GM12872 (cell line): Measurements from ENCODE around the gene DOCK10.

Source experiments
- TF ChIP-seq, protein P1 (sequence below): IDR thresholded peaks from 3 replicates; pipeline ENCODE4 v1.5.1; 2011; ENCODE audit warnings: low read depth, mild to moderate bottlenecking, low read length, moderate library complexity; ENCODE audit not compliant: insufficient read depth

Gene DOCK10

DNA sequence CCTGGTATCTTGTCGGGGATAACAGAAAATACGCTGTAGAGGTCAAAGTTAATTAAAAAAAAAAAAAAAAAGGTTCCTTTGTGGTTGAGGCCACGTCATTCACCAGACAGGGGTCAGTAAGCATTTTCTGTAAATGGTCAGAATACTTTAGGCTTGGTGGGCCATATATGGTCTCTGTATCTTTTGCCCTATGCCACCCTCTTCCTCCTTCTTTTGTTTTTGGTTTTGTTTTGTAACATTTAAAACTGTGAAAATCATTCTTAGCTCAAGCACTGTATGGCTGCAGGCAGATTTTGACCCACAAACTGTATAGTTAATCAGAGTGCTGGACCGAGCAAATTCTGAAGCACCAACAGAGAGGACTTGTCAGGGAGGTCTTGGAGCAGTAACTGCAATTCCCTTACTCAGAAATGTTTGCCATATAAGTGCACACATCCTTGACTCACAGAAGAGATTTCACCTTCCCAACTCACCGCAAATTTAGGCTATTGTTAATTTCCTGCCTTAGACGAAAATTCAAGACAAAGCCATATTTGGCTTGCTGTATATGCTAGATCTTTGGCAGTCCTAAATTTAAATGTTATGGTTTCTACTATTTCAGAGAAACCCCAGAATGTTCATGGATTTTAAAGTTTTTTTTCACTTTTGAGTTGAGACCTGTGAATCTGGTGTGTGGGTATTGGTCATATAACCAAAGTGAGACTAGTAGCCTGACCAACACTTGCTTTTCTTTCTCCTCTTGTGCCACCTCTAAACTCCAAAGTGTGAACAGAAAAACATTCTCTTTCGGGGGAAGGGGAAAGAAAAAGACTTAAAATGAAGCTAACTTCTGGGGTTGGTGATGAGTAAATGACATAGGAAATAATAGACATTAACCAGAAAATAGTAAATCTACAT, 65.4 kb downstream of the DOCK10 start:
- TF ChIP-seq, protein P1, sequence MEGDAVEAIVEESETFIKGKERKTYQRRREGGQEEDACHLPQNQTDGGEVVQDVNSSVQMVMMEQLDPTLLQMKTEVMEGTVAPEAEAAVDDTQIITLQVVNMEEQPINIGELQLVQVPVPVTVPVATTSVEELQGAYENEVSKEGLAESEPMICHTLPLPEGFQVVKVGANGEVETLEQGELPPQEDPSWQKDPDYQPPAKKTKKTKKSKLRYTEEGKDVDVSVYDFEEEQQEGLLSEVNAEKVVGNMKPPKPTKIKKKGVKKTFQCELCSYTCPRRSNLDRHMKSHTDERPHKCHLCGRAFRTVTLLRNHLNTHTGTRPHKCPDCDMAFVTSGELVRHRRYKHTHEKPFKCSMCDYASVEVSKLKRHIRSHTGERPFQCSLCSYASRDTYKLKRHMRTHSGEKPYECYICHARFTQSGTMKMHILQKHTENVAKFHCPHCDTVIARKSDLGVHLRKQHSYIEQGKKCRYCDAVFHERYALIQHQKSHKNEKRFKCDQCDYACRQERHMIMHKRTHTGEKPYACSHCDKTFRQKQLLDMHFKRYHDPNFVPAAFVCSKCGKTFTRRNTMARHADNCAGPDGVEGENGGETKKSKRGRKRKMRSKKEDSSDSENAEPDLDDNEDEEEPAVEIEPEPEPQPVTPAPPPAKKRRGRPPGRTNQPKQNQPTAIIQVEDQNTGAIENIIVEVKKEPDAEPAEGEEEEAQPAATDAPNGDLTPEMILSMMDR = no peak

GRCh38 chr2:224975761-224976160, 66.5 kb downstream of the DOCK10 start:
- TF ChIP-seq, protein P1 = no peak

DNA sequence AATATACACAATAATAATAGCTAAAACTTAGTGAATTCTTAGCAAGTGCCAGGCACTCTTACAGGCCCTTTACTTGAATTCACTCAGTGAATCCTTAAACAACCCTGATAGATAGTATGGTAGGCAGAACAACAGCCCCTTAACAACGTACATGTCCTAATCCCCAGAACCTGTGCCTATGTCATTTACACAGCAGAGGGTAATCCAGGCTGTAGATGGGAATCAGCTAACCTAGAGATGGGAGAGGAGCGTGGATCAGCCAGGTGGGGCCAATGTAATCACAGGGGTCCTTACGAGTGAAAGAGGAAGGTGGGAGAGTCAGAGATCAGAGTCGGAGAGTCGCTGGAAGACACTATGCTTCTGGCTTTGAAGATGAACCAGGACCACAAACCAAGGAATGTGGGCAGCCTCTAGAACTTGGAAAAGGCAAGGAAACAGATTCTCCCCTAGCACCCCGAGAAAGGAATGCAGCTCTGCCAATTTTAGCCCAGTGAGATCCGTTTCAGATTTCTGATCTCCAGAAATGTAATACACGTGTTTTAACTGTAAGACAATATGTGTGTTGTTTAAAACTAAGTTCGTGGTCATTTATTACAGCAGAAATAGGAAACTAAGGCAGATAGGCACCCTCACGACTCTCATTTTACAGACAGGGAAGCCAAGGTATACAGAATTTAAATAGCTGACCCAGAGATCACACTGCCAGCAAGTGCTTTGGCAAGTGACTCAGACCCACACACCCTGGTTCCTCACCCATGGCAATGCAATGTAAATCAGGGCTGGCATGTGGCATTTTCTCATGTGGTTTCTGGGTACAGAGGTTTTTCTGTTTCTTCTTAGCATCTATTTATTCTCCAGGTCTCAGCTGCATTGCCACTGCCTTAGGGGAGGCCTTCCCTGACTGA, 68.9 kb downstream of the DOCK10 start:
- TF ChIP-seq, protein P1 = no peak

DNA sequence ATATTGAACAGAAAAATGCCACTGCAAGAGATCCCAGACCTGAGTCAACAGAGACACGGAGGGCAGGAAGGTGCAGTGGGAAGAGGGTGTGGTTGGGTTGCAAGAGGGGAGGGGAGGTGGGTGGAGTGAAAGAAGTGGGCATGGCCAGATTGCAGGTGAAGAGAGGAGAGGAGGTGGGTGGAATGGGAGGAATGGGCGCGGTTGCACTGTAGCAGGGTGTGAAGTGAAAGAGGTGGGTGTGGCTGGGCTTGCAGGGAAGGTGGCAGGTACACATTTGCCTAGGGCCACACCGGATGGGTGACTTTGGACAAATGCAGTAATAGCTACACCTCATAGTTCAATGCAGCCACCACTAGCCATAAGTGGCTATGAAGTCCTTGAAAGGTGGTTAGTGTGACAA, 71.1 kb downstream of the DOCK10 start:
- TF ChIP-seq, protein P1 = no peak

DNA sequence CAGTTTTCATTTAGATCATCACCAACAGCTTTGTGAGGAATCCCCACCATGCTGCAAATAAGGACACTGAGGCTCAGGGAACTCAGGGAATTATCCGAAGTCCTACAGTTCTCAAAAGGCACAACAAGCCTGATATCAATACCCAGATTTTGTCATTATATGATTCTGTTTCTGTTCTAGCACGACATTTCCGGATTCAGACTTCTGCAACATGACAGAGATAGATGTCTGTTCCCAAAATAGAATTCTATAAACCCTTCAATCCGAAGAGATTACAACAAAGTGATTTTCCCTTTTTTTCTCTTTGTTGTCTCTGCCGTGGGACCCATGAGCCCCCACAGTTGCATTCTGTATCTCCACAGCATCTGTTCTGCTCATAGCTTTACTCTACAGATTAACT, 72.0 kb downstream of the DOCK10 start:
- TF ChIP-seq, protein P1 = no peak

DNA sequence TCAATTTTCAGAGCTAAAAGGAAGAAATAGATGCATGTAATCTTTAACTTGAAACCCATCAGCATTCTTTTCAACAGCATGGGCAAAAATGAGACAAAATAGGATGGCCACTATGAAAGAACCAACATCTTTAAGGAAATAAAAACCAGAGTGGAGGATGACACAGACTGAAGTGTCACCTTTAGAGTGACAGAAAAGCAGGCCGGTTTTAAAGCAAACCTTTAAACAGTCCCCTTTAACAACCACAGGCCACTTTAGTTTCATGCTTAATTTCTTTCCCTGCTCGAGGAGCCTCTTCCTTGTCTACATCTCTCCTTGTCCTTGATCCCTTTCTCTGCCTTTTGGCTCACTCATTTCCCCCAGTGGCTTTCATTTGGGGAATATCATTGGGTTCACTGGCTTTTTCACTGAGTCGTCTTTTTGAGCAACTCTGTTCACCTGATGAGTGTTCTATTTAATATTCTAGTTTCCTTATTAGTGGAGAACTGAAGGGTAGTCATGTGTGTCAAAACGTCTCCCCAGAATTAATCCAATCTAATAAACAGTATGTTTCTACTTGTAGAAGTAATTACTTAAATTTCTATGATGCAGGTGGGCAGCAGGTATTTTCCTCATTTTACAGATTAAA, 72.5 kb downstream of the DOCK10 start:
- TF ChIP-seq, protein P1 = no peak

GRCh38 chr2:224969095-224969494, 73.2 kb downstream of the DOCK10 start:
- TF ChIP-seq, protein P1 = no peak
